Measurements from ENCODE around the gene DKKL1. TPM values are rescaled to one million over a fixed set of nuclear protein-coding genes. Genes with fewer than 3 reads are reported as not detected.

Gene DKKL1
- total and polyA plus RNA-seq, 2 of the 4 experiments (the other 2 are of a cell fraction): 0.67 TPM; not detected in 1

GRCh38 chr19:49338023-49338677, 25.5 kb upstream of the DKKL1 start:
- no peak overlapping the region for H2BK120ac ChIP-seq (ENCODE audit: low read depth, low read length)
- H3K4ac ChIP-seq (ENCODE audit: low read depth, low read length): no peak overlapping the region
- no peak overlapping the region for H4K5ac ChIP-seq (ENCODE audit: low read depth, low read length)
- intact Hi-C loops (cut with micrococcal nuclease) (no loop called here), in situ Hi-C loops (cut with MboI; ENCODE audit: low sequenced_read_pairs) (no loop called here), dilution Hi-C loops (cut with HindIII; ENCODE audit: low sequenced_read_pairs, unreplicated experiment) (no loop called here)
- 0 out of 2 replicates have a peak, but pooled peaks cover 3% of the 10 kb centered on the region for H3K9me1 ChIP-seq (ENCODE audit: insufficient read depth, low read length)
- peaks cover 33% of the 10 kb centered on the region for H3K36me3 ChIP-seq (ENCODE audit: control insufficient read depth, insufficient read depth, low read length)
- H2BK15ac ChIP-seq (ENCODE audit: low read depth, low read length): no peak overlapping the region
- no peaks in the 10 kb centered on the region for H3K4me1 ChIP-seq (ENCODE audit: control insufficient read depth, insufficient read depth, low read length)
- no peaks in the 10 kb centered on the region for H3K27me3 ChIP-seq (ENCODE audit: control insufficient read depth, insufficient read depth, low read length)
- H2BK20ac ChIP-seq (ENCODE audit: low read depth, low read length): no peak overlapping the region
- H4K20me1 ChIP-seq (ENCODE audit: insufficient read depth, low read length): peaks cover 5% of the 10 kb centered on the region; the same call in 1 of the 2 replicates
- 54% methylated on average over 19 of the region's 34 CpGs; no CpG with 5 or more reads in 1 of the 2 experiments for WGBS, 2 experiments (ENCODE audit: extremely low coverage in 2 of 2, insufficient read length in 1 of 2)
- H3K4me2 ChIP-seq (ENCODE audit: low read depth, low read length): no peak overlapping the region
- ChIA-PET CTCF (no interaction called here), POLR2A (ENCODE audit: unreplicated experiment) (no interaction called here)
- no peak overlapping the region for H3K14ac ChIP-seq (replicated peaks; ENCODE audit: low read depth, low read length)
- H3K4me3 ChIP-seq (ENCODE audit: insufficient read depth, low read depth, low read length): no peak overlapping the region
- H3K79me1 ChIP-seq (ENCODE audit: low read depth in 1 of 2, low read length in 2 of 2): peaks cover 0 to 2% of the 10 kb centered on the region in 2 experiments; a peak in 1 of 4 replicates
- no peak overlapping the region for H3K56ac ChIP-seq (ENCODE audit: extremely low read depth, insufficient read depth, low read length)
- H3K27ac ChIP-seq (ENCODE audit: insufficient read depth, low read length): no peak overlapping the region
- DNase-seq: no peak
- H4K8ac ChIP-seq (ENCODE audit: low read depth in 2 of 2, low read length in 2 of 2): no peak overlapping the region
- no peak overlapping the region for H2AFZ ChIP-seq (replicated peaks; ENCODE audit: low read length, poor library complexity)
- no peak overlapping the region for H3K18ac ChIP-seq (ENCODE audit: low read depth, low read length)
- H2AK5ac ChIP-seq (ENCODE audit: low read depth, low read length): no peak overlapping the region
- H2AK9ac ChIP-seq (replicated peaks; ENCODE audit: low read depth, low read length, poor library complexity): peak overlapping the region; percentile 65
- H3K9ac ChIP-seq (ENCODE audit: low read depth, low read length): no peak overlapping the region
- H3K9me3 ChIP-seq (ENCODE audit: control insufficient read depth, insufficient read depth, low read length): no peaks in the 10 kb centered on the region
- H4K91ac ChIP-seq (ENCODE audit: insufficient read depth, low read depth, low read length): no peak overlapping the region
- BruUV-seq (replicated peaks): no TSS peak
- no peak overlapping the region for H2BK5ac ChIP-seq (ENCODE audit: low read depth, low read length, poor library complexity, severe bottlenecking)
- no peak for ATAC-seq (ENCODE audit: low read depth)
- H3K23ac ChIP-seq (ENCODE audit: low read depth, low read length): no peak overlapping the region
- TF ChIP-seq POLR2A (IDR thresholded peaks at IDR 0.05; ENCODE audit: low read depth, low read length) (no peak), MXI1 (IDR thresholded peaks at IDR 0.05; ENCODE audit: borderline replicate concordance, low read depth, low read length) (no peak), MAZ (IDR thresholded peaks at IDR 0.05; ENCODE audit: borderline replicate concordance, low read depth, low read length) (no peak), NFE2L2 (IDR thresholded peaks at IDR 0.05; ENCODE audit: low read depth, low read length) (no peak), RCOR1 (IDR thresholded peaks at IDR 0.05; ENCODE audit: insufficient replicate concordance, low read length) (no peak), RAD21 (IDR thresholded peaks at IDR 0.05; ENCODE audit: low read length) (no peak)
- TF ChIP-seq, protein P1, sequence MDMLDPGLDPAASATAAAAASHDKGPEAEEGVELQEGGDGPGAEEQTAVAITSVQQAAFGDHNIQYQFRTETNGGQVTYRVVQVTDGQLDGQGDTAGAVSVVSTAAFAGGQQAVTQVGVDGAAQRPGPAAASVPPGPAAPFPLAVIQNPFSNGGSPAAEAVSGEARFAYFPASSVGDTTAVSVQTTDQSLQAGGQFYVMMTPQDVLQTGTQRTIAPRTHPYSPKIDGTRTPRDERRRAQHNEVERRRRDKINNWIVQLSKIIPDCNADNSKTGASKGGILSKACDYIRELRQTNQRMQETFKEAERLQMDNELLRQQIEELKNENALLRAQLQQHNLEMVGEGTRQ (IDR thresholded peaks at IDR 0.05; ENCODE audit: low read depth, low read length): no peak
